ENCODE measurements around the gene EED.

- TF ChIP-seq RAD21 (IDR thresholded peaks at IDR 0.05) (no peak), SP1 (IDR thresholded peaks at IDR 0.05) (no peak)
- TF ChIP-seq, protein P1, sequence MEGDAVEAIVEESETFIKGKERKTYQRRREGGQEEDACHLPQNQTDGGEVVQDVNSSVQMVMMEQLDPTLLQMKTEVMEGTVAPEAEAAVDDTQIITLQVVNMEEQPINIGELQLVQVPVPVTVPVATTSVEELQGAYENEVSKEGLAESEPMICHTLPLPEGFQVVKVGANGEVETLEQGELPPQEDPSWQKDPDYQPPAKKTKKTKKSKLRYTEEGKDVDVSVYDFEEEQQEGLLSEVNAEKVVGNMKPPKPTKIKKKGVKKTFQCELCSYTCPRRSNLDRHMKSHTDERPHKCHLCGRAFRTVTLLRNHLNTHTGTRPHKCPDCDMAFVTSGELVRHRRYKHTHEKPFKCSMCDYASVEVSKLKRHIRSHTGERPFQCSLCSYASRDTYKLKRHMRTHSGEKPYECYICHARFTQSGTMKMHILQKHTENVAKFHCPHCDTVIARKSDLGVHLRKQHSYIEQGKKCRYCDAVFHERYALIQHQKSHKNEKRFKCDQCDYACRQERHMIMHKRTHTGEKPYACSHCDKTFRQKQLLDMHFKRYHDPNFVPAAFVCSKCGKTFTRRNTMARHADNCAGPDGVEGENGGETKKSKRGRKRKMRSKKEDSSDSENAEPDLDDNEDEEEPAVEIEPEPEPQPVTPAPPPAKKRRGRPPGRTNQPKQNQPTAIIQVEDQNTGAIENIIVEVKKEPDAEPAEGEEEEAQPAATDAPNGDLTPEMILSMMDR (IDR thresholded peaks at IDR 0.05; ENCODE audit: low read depth, low read length, missing input control) = no peak
- TF ChIP-seq, protein P2, sequence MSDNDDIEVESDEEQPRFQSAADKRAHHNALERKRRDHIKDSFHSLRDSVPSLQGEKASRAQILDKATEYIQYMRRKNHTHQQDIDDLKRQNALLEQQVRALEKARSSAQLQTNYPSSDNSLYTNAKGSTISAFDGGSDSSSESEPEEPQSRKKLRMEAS (IDR thresholded peaks at IDR 0.05) = no peak
These were observed 44.4 kb downstream of the EED start for GRCh38 chr11:86288776-86289507.
